AG08396 (cell line): Measurements from ENCODE around the gene FAM174B.

Experiments used
- DNase-seq: peaks from one replicate; pipeline ENCODE4 v3.0.0; 2012; ENCODE audit warnings: low spot score, mixed read lengths

Gene FAM174B

GRCh38 chr15:92570391-92570790, 85.2 kb downstream of the FAM174B start:
- DNase-seq: no peak

- no peak for DNase-seq
These were observed 85.8 kb downstream of the FAM174B start for GRCh38 chr15:92569778-92570177.
